ENCODE measurements around the gene CAMK1.

CAMK1 gene

DNA sequence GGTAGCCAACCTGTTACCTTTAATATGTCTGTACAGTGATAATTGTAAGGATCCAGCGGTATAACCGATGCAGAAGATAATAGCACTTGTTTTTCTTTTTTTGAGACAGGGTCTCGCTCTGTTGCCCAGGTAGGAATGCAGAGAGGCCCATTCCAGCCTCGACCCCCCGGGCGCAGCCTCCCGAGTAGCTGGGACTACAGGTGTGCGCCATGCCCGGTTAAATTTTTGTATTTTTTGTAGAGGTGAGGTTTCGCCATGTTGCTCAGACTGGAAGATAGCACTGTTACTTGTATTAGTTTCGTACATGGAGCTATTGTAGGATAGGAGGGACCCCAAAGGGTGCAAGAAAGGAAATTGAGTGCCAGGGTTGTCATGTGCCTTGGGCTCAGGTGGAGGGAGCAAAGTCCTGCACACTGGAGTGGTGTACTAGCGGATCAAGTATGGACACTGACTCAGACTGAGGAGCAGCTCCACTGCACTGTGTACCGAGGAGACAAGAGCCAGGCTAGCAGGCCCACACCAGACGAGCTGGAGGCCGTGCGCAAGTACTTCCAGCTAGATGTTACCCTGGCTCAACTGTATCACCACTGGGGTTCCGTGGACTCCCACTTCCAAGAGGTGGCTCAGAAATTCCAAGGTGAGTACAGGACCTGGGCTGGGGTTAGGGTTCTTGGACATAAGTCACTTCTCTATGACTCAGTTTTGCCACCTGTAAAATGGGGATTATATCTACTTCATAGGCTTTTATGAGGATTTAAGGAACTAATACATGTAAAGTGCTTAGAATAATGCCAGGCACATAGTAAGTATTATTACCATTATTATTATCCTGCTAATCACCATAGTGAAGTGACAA lies 19.0 kb downstream of the CAMK1 start:
- Histone ChIP-seq H3K4me1 (ENCODE audit: control insufficient read depth, insufficient read depth, low read length, poor library complexity, severe bottlenecking) (peaks cover 14% of the 10 kb centered on the region), H3K36me3 (ENCODE audit: control insufficient read depth, insufficient read depth, low read length) (peaks cover 67% of the 10 kb centered on the region), H3K9me3 (ENCODE audit: control insufficient read depth, low read length) (no peaks in the 10 kb centered on the region), H3K4me3 (ENCODE audit: extremely low read depth, insufficient read depth, low read length, poor library complexity, severe bottlenecking) (peak overlapping the region; percentile 72), H3K27ac (ENCODE audit: low read depth, low read length, severe bottlenecking) (peak overlapping the region; percentile 92)
- WGBS, 2 experiments (ENCODE audit: insufficient coverage in 2 of 2) = 66 to 78% methylated on average over 12 to 17 of the region's 17 CpGs

DNA sequence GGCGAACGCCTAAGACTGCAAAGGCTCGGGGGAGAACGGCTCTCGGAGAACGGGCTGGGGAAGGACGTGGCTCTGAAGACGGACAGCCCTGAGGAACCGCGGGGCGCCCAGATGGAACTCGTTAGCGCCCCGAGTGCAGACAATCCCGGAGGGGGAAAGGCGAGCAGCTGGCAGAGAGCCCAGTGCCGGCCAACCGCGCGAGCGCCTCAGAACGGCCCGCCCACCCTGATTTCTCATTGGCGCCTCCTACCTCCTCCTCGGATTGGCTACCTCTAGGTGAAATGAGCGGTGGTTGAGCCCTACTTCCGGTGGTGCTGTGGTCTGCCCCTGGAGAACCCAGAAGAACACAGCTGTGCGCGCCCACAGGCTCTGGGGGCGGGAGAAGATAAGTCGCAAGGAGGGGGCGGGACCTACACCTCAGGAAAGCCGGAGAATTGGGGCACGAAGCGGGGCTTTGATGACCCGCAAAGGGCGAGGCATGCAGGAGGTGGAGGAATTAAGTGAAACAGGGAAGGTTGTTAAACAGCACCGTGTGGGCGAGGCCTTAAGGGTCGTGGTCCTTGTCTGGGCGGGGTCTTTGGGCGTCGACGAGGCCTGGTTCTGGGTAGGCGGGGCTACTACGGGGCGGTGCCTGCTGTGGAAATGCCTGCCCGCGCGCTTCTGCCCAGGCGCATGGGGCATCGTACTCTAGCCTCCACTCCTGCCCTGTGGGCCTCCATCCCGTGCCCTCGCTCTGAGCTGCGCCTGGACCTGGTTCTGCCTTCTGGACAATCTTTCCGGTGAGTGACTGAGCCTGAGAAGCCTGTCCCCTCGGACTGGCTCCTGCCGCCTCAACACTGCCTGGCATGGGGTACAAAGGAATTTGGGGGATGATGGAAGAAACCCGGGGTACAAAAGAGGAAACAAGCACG lies 19.8 kb downstream of the CAMK1 start, which contains the start of gene OGG1:
Gene OGG1 (plus strand): TSS at position 308 of the 911 bp plus-strand sequence. CDS start 335 bp downstream, at position 643.
- peaks cover 14% of the 10 kb centered on the region for H3K4me1 ChIP-seq (ENCODE audit: control insufficient read depth, insufficient read depth, low read length, poor library complexity, severe bottlenecking)
- H3K27ac ChIP-seq (ENCODE audit: low read depth, low read length, severe bottlenecking) = peak within 1 kb of the TSS; percentile 92
- H3K36me3 ChIP-seq (ENCODE audit: control insufficient read depth, insufficient read depth, low read length) = peaks cover 68% of the 10 kb centered on the region
- H3K4me3 ChIP-seq (ENCODE audit: extremely low read depth, insufficient read depth, low read length, poor library complexity, severe bottlenecking) = peak within 1 kb of the TSS; percentile 72
- no peaks in the 10 kb centered on the region for H3K9me3 ChIP-seq (ENCODE audit: control insufficient read depth, low read length)
- 1% methylated on average over 48 to 52 of the region's 60 CpGs for WGBS, 2 experiments (ENCODE audit: insufficient coverage in 2 of 2)

DNA sequence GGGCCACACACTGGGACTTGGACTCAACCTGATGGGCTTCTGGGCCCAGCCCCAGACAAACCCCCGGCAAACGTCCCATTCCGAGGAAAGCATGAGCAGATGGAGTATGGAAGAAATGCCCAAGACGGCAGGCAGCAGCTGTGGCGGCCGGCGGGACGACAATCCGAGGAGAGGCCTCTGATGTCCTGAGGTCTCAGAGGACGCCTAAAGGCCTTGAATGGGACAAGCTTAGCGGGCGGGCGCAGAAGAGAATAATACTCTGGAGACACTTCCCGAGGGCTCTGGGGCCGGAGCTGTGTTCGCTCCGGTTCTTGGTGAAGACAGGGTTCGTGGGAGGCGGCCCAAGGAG lies 20.5 kb downstream of the CAMK1 start:
- WGBS, 2 experiments (ENCODE audit: insufficient coverage in 2 of 2) = 13 to 15% methylated on average over 19 of the region's 19 CpGs
- peak overlapping the region; percentile 72 for H3K4me3 ChIP-seq (ENCODE audit: extremely low read depth, insufficient read depth, low read length, poor library complexity, severe bottlenecking)
- H3K4me1 ChIP-seq (ENCODE audit: control insufficient read depth, insufficient read depth, low read length, poor library complexity, severe bottlenecking) = peaks cover 9% of the 10 kb centered on the region
- peaks cover 68% of the 10 kb centered on the region for H3K36me3 ChIP-seq (ENCODE audit: control insufficient read depth, insufficient read depth, low read length)
- peak overlapping the region; percentile 92 for H3K27ac ChIP-seq (ENCODE audit: low read depth, low read length, severe bottlenecking)
- H3K9me3 ChIP-seq (ENCODE audit: control insufficient read depth, low read length) = no peaks in the 10 kb centered on the region

DNA sequence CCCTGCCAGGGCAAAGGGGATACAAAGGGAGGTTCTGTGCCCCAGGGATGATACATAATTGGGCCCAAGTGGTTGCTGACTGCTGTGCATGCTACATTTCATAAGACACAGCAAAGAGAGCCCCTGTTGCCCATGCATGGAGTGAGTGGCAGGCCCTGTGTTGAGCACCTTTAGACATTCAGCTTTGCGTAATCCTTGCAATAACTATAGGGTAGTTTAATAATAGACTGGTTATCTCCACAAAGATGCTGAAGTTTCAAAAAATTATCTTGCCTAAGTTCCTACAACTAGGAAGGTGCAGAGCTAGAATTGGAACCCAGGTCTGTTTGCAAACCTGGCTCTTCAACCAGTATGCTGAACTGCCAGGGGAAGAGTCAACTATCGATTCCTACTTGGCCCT lies 21.7 kb downstream of the CAMK1 start:
- Histone ChIP-seq H3K36me3 (ENCODE audit: control insufficient read depth, insufficient read depth, low read length) (peaks cover 79% of the 10 kb centered on the region), H3K27ac (ENCODE audit: low read depth, low read length, severe bottlenecking) (no peak overlapping the region), H3K4me1 (ENCODE audit: control insufficient read depth, insufficient read depth, low read length, poor library complexity, severe bottlenecking) (peaks cover 9% of the 10 kb centered on the region), H3K4me3 (ENCODE audit: extremely low read depth, insufficient read depth, low read length, poor library complexity, severe bottlenecking) (no peak overlapping the region), H3K9me3 (ENCODE audit: control insufficient read depth, low read length) (no peaks in the 10 kb centered on the region)
- 100% methylated on average over 1 of the region's 2 CpGs for WGBS, 2 experiments (ENCODE audit: insufficient coverage in 2 of 2)

DNA sequence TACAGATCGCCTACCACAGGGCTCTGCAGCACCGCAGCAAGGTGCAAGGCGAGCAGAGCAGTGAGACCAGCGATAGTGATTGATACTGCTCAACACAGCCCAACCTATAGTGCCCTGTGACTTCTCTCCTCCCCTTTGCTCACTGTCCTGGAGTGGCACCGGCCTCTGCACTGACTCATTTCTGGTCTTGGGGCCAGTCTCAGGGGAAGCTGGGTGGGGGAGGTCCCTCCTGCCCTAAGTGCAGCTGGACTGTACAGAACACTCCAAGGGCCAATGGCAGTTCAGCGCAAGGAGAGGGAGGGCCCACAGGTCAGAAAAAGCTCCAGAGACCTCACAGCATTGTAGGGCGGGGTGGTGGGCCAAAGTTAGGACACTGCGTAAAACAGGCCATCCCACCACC lies 22.5 kb downstream of the CAMK1 start:
- Histone ChIP-seq H3K27ac (ENCODE audit: low read depth, low read length, severe bottlenecking) (no peak overlapping the region), H3K4me1 (ENCODE audit: control insufficient read depth, insufficient read depth, low read length, poor library complexity, severe bottlenecking) (peaks cover 9% of the 10 kb centered on the region), H3K4me3 (ENCODE audit: extremely low read depth, insufficient read depth, low read length, poor library complexity, severe bottlenecking) (no peak overlapping the region), H3K9me3 (ENCODE audit: control insufficient read depth, low read length) (no peaks in the 10 kb centered on the region), H3K36me3 (ENCODE audit: control insufficient read depth, insufficient read depth, low read length) (peaks cover 80% of the 10 kb centered on the region)
- 100% methylated on average over 5 to 7 of the region's 8 CpGs for WGBS, 2 experiments (ENCODE audit: insufficient coverage in 2 of 2)

DNA sequence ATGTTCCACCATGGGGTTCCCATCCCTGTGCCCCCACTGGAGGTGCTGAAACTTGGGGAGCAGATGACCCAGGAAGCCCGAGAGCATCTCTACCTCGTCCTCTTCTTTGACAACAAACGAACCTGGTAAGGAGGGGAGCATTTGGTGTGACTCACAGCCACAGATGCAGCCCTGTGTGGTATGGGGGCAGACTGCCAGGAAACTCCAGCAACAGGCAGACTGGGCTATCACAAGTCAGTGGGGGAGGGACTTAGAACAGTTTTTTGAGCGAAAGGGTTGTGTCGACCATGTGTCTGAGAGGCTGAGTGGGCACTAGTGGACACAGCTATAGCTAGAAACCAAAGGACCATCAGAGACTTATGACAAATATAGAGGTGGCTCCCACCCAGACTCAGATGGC lies 23.4 kb downstream of the CAMK1 start:
- peaks cover 80% of the 10 kb centered on the region for H3K36me3 ChIP-seq (ENCODE audit: control insufficient read depth, insufficient read depth, low read length)

DNA sequence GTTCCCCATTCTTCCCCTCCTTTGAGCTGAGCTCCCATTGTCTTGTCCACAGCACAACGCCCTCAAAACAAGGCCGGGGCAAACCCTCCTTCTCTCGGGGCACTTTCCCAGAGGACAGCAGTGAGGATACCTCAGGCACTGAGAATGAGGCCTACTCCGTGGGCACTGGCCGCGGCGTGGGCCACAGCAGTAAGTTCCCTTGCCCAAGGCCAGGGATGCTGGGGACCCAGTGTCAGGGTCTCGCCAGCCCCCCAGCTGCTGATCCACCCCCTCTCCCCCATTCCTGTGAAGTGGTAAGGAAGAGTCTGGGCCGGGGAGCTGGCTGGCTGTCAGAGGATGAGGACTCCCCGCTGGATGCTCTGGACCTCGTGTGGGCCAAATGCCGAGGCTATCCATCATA lies 24.2 kb downstream of the CAMK1 start:
- Histone ChIP-seq H3K4me3 (ENCODE audit: extremely low read depth, insufficient read depth, low read length, poor library complexity, severe bottlenecking) (no peak overlapping the region), H3K9me3 (ENCODE audit: control insufficient read depth, low read length) (no peaks in the 10 kb centered on the region), H3K27ac (ENCODE audit: low read depth, low read length, severe bottlenecking) (no peak overlapping the region), H3K36me3 (ENCODE audit: control insufficient read depth, insufficient read depth, low read length) (peaks cover 86% of the 10 kb centered on the region), H3K4me1 (ENCODE audit: control insufficient read depth, insufficient read depth, low read length, poor library complexity, severe bottlenecking) (peaks cover 7% of the 10 kb centered on the region)
- 88 to 94% methylated on average over 3 to 9 of the region's 12 CpGs for WGBS, 2 experiments (ENCODE audit: insufficient coverage in 2 of 2)

More for the DNA sequence above, 23.4 kb downstream of the CAMK1 start:
- H3K4me1 ChIP-seq (ENCODE audit: control insufficient read depth, insufficient read depth, low read length, poor library complexity, severe bottlenecking) = peaks cover 9% of the 10 kb centered on the region
- no peak overlapping the region for H3K27ac ChIP-seq (ENCODE audit: low read depth, low read length, severe bottlenecking)
- H3K9me3 ChIP-seq (ENCODE audit: control insufficient read depth, low read length) = no peaks in the 10 kb centered on the region
- 91 to 97% methylated on average over 4 to 5 of the region's 5 CpGs for WGBS, 2 experiments (ENCODE audit: insufficient coverage in 2 of 2)
- no peak overlapping the region for H3K4me3 ChIP-seq (ENCODE audit: extremely low read depth, insufficient read depth, low read length, poor library complexity, severe bottlenecking)

DNA sequence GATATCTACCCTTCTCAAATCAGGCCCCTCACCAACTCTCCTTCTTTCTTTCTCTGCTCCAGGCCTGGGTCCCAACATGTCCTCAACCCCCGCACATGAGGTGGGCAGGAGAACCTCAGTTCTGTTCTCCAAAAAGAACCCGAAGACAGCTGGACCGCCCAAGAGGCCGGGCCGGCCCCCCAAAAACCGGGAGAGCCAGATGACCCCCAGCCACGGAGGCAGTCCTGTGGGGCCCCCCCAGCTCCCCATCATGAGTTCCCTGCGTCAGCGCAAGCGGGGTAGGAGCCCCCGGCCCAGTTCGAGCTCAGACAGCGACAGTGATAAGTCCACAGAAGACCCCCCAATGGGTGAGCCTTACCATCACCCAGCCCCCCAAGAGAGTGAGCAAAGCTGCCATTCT lies 25.6 kb downstream of the CAMK1 start:
- Histone ChIP-seq H3K4me1 (ENCODE audit: control insufficient read depth, insufficient read depth, low read length, poor library complexity, severe bottlenecking) (peaks cover 5% of the 10 kb centered on the region), H3K4me3 (ENCODE audit: extremely low read depth, insufficient read depth, low read length, poor library complexity, severe bottlenecking) (no peak overlapping the region), H3K27ac (ENCODE audit: low read depth, low read length, severe bottlenecking) (no peak overlapping the region), H3K36me3 (ENCODE audit: control insufficient read depth, insufficient read depth, low read length) (peaks cover 99% of the 10 kb centered on the region), H3K9me3 (ENCODE audit: control insufficient read depth, low read length) (no peaks in the 10 kb centered on the region)
- 93 to 100% methylated on average over 4 to 7 of the region's 13 CpGs for WGBS, 2 experiments (ENCODE audit: insufficient coverage in 2 of 2)

DNA sequence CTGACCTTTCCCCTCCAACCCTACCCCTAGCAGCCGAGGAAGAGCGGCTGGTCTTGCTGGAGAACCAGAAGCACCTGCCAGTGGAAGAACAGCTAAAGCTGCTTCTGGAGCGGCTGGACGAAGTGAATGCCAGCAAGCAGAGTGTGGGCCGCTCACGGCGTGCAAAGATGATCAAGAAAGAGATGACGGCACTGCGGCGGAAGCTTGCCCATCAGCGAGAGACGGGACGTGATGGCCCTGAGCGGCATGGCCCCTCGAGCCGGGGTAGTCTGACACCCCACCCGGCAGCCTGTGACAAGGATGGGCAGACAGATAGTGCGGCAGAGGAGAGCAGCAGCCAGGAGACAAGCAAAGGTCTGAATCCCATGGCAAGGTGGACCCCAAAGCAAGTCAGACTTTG lies 26.2 kb downstream of the CAMK1 start:
- H3K36me3 ChIP-seq (ENCODE audit: control insufficient read depth, insufficient read depth, low read length) = peaks cover 100% of the 10 kb centered on the region
- 96% methylated on average over 18 of the region's 18 CpGs for WGBS, 2 experiments (ENCODE audit: insufficient coverage in 2 of 2)
- no peak overlapping the region for H3K4me3 ChIP-seq (ENCODE audit: extremely low read depth, insufficient read depth, low read length, poor library complexity, severe bottlenecking)

DNA sequence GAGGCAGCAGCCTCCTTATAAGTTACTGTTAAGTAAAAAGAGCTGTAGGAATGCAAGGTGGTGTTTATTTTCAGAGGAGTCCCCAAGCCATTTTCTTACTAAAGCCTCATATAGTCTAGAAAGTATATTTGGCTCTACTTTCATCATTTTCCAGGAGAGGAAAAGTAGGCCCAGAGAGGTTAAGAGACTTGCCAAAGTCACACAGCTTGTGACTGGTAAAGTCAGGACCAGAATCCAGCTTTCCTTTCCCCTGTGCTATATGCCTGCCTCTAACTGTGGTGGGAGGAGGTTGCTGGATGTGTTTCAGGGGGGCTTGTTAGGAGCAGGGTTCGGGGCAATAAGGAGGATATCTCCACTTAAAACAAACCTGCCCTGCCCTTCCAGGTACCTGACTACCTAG lies 27.2 kb downstream of the CAMK1 start:
- 100% methylated on average over 1 of the region's 1 CpG; no CpG with 5 or more reads in 1 of the 2 experiments for WGBS, 2 experiments (ENCODE audit: insufficient coverage in 2 of 2)
- H3K9me3 ChIP-seq (ENCODE audit: control insufficient read depth, low read length) = no peaks in the 10 kb centered on the region

More for the DNA sequence above, 26.2 kb downstream of the CAMK1 start:
- no peaks in the 10 kb centered on the region for H3K9me3 ChIP-seq (ENCODE audit: control insufficient read depth, low read length)
- peaks cover 5% of the 10 kb centered on the region for H3K4me1 ChIP-seq (ENCODE audit: control insufficient read depth, insufficient read depth, low read length, poor library complexity, severe bottlenecking)
- H3K27ac ChIP-seq (ENCODE audit: low read depth, low read length, severe bottlenecking) = no peak overlapping the region

More for the DNA sequence above, 27.2 kb downstream of the CAMK1 start:
- H3K4me3 ChIP-seq (ENCODE audit: extremely low read depth, insufficient read depth, low read length, poor library complexity, severe bottlenecking) = no peak overlapping the region
- H3K27ac ChIP-seq (ENCODE audit: low read depth, low read length, severe bottlenecking) = no peak overlapping the region
- H3K36me3 ChIP-seq (ENCODE audit: control insufficient read depth, insufficient read depth, low read length) = peaks cover 100% of the 10 kb centered on the region
- H3K4me1 ChIP-seq (ENCODE audit: control insufficient read depth, insufficient read depth, low read length, poor library complexity, severe bottlenecking) = peaks cover 2% of the 10 kb centered on the region
